ENCODE results near the gene LGR4. TPM values are rescaled to one million over a fixed set of nuclear protein-coding genes. Genes with fewer than 3 reads are reported as not detected.

The LGR4 gene
- total RNA-seq, 1 donor: 11.2 TPM

DNA sequence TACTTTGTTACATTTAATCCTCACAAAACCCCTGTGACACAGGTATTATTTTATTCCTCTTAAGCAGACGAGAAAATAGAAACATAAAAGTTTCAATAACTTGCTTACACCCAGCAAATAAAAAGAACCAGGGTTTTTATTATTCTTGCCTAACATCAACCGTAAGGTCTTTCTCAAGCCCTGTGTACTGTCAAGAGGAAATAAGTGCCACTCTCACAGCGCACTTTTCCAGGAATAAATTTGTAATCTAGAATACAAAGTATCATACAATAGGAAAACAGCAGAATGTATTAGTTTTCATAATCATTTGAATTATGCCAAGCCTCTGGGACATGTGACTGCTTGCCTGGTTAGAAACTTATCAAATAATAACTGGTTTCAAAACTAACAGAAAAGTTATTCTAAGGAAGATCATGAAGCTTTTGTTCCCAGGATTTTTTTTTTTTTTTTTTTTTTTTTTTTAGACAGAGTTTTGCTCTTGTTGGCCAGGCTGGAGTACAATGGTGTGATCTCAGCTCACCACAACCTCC is 117.0 kb downstream of the LGR4 start:
- TF ChIP-seq CTCF (IDR thresholded peaks at IDR 0.05; ENCODE audit: insufficient read depth, low read depth, low read length): no peak
- no peak overlapping the region for H3K4me3 ChIP-seq (ENCODE audit: low read depth, low read length)
- DNase-seq (ENCODE audit: low read depth): no peak

DNA sequence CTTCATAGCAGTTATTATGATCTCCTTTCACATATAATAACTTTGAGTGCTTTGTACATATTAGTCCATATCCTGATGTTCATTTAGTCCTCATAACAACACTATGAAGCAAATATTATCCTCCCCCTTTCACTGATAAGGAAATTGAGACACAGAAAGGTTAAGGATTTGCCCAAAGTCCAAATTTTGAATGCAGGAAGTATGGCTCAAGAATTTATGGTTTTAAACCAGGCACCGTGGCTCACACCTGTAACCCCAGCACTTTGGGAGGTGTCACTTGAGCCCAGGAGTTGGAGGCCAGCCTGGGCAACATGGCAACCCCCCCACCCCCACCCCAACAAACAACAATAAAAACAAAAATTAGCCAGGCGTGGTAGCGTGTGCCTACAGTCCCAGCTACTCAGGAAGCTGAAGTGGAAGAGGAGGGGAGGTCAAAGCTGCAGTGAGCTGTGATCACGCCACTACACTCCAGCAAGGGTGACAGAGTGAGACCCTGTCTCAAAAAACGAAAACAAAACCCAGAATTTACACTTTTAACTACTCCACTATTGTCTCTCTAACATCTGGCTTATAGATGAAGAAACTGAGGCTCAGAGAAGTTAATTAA is 118.1 kb downstream of the LGR4 start:
- no peak for DNase-seq (ENCODE audit: low read depth)
- no peak for TF ChIP-seq CTCF (IDR thresholded peaks at IDR 0.05; ENCODE audit: insufficient read depth, low read depth, low read length)

DNA sequence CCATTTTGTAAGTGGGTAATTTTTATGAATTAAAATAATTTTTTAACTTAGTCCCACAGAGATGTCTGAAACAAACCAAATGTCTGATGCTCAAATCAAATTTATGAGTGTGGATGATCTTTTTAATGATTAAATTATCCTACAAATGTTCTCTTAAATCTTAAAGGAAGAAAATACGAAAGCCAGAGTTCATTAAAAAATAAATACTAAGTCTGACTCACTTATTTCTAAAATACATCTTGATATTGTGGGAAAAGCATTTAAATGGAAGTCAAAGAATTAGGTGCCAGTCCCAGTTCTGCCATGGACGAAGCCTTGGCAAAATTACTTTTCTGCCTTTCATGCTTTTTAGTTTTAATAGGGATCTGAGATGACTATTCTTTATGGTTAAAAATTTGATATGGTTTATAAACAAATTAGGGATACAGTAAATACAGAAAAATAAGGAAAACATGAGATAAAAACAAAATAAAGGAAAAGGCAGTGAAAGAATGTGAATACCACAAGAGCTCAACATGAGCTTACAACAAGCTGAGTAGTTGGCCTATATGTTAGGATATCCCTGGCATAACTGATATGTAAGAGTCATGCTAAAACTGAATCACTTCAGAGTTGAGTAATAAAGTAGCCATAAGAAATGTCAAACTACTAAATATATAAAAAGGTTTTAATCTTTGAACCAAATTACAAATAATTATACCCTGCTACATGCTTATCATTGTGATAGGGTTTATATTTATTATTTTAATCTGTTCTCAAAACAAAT is 118.8 kb downstream of the LGR4 start:
- no peak overlapping the region for H3K4me3 ChIP-seq (ENCODE audit: low read depth, low read length)
- no peak for TF ChIP-seq CTCF (IDR thresholded peaks at IDR 0.05; ENCODE audit: insufficient read depth, low read depth, low read length)
- no peak for DNase-seq (ENCODE audit: low read depth)

More for the DNA sequence above, 118.1 kb downstream of the LGR4 start:
- no peak overlapping the region for H3K4me3 ChIP-seq (ENCODE audit: low read depth, low read length)

DNA sequence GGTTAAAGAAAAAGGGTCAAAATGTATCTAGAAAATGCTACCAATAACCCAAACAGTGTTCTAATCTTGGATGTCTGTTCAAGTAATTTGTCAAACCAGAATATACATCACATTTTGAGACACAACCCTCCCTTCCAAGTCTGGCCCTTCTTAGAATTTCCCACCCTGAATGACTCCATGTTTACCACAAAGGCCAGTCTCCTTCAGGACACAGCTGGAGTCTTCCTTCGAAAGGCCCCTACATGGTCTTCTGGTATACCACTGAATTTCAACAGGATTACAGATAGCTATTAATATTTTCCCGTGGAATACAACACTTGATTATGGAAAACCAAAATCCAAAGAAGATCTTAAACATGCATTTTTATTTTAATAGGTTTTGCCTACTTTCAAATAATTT is 119.8 kb downstream of the LGR4 start:
- DNase-seq (ENCODE audit: low read depth): no peak
- no peak for TF ChIP-seq CTCF (IDR thresholded peaks at IDR 0.05; ENCODE audit: insufficient read depth, low read depth, low read length)

GRCh38 chr11:27350511-27350910 is 122.1 kb downstream of the LGR4 start:
- no peak overlapping the region for H3K4me3 ChIP-seq (ENCODE audit: low read depth, low read length)
- DNase-seq (ENCODE audit: low read depth): no peak
- TF ChIP-seq CTCF (IDR thresholded peaks at IDR 0.05; ENCODE audit: insufficient read depth, low read depth, low read length): no peak

More for the DNA sequence above, 119.8 kb downstream of the LGR4 start:
- H3K4me3 ChIP-seq (ENCODE audit: low read depth, low read length): no peak overlapping the region

GRCh38 chr11:27349919-27350318 is 122.7 kb downstream of the LGR4 start:
- H3K4me3 ChIP-seq (ENCODE audit: low read depth, low read length): no peak overlapping the region
- TF ChIP-seq CTCF (IDR thresholded peaks at IDR 0.05; ENCODE audit: insufficient read depth, low read depth, low read length): no peak
- no peak for DNase-seq (ENCODE audit: low read depth)
